NCI-H2081 (cell line): ENCODE results near the gene SLC22A3.
"Not testable (repeated sequence)": the region's sequence is repeated elsewhere in the genome, so short reads cannot be mapped to it uniquely, and the experiment has no call there.

Experiments
- DNase-seq, 2 experiments: peaks; one replicate each; lab custom pipeline; 2025; lab: John Stamatoyannopoulos, UW

Gene SLC22A3

DNA sequence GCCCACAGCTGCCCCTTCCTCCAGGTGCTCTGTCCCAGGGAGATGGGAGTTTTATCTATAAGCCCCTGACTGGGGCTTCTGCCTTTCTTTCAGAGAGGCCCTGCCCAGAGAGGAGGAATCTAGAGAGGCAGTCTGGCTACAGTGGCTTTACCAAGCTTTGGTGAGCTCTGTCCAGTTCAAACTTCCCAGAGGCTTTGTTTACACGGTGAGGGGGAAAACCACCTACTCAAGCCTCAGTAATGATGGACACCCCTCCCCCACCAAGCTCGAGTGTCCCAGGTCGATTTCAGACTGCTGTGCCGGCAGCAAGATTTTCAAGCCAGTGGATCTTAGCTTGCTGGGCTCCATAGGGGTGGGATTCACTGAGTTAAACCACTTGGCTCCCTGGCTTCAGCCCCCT lies 25.4 kb downstream of the SLC22A3 start:
- not testable (repeated sequence) for DNase-seq

DNA sequence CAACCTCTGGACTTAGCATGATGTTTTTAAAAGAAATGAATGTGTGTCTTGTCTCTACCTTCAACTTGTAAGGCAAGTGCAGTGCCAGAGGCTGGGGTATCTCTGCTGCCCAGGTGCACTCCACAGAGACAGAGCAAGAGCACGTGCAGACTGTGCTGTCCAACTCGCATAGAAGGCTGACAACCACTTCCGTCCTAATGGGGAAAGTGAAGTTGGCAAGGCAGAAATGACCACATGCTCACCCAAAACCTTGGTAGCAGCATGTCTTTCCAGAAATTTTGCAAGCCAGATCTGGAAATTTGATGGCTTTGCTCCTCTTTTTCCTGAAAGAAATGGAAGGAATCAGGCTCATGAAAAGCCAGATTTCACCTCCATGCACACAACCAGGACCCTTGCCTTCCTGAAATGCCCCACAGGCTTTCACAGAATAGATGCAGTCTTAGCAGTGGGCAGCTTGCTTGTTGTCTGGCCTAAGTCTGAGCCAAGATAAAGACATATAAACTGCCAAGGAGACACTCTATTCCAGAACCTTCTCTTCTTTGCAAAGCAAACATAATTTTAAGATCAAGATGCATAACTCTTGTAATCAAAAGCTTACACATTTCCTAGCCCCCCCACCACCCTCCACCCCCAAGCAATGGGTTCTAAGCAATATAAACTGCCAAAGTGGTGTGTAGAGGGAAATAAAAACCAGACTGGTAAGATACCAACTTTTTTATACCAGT lies 26.8 kb downstream of the SLC22A3 start:
- no peak for DNase-seq

DNA sequence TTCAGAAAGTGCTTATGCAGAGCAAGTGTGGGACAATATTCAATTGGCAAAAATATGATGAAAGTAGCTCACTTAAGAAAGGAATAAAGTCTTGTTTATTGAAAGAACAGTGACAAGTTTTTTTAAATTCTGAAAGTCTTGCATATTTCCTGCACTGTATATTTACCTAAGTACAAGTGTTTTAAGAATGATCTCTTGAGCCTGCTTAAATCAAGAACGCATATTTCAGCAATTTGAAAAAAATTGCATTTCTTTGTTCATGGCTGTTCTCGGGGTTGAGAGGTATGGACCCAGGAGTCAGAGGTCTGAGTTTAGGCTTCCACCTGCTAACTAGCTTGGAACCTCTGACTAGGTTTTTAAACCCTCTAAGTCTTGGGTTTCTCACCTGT lies 27.4 kb downstream of the SLC22A3 start:
- DNase-seq = no peak

DNA sequence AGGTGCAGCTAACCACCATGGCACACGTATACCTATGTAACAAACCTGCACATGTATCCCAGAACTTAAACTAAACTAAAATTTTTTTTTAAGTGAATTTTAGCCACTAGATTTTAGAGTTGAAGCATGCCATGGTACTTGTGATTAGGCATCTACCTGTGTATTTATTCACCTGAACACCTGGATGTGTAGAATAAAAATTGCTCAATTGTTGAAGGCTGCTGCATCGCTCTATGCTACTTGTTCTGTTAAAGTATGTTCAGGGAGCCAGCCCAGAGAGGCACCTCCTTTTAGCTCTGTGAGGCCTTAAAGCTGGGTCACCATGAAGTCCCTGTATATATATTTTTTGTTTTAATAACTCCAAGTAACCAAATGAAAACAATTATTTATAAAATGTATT lies 28.3 kb downstream of the SLC22A3 start:
- no peak for DNase-seq

DNA sequence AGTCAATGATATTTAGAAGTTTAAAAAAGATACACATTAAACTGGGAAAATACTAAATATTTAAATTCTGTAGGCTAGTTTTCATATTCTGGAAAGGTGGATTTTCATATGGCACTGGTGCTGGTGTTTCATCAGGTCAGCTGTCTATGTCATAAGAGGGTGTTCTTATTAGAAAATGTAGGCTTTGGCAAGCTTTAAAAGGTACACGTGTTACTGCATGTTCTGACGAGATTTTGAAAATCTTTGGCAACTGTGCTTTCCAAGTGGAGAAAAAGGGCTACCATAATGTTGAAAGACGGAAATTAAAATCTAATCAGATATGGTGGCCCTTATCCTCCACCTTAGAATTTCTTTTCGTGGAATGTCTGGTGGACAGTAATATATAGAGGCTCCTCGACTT lies 30.0 kb downstream of the SLC22A3 start:
- DNase-seq = no peak

GRCh38 chr6:160378882-160379281 lies 30.7 kb downstream of the SLC22A3 start:
- DNase-seq = no peak

GRCh38 chr6:160379466-160379865 lies 31.3 kb downstream of the SLC22A3 start:
- no peak for DNase-seq

DNA sequence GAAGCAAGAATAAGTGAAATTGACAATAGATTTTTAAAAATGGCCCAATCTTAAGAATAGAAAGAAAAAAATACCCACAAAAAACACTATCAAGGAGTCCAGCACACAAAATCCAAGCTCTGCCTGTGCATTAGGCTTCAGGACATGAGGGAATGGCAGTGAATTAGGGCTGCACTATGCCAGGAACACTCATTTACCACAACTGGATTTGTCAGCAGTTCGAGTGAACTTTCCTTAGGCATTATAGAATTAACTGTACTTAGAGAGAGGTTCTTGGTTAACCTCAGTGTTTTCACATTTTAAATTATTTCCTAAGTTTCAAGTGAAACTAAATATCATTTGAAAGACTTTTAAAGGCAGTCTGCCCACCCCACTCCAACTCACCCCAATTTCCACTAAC lies 34.8 kb downstream of the SLC22A3 start:
- DNase-seq = no peak

DNA sequence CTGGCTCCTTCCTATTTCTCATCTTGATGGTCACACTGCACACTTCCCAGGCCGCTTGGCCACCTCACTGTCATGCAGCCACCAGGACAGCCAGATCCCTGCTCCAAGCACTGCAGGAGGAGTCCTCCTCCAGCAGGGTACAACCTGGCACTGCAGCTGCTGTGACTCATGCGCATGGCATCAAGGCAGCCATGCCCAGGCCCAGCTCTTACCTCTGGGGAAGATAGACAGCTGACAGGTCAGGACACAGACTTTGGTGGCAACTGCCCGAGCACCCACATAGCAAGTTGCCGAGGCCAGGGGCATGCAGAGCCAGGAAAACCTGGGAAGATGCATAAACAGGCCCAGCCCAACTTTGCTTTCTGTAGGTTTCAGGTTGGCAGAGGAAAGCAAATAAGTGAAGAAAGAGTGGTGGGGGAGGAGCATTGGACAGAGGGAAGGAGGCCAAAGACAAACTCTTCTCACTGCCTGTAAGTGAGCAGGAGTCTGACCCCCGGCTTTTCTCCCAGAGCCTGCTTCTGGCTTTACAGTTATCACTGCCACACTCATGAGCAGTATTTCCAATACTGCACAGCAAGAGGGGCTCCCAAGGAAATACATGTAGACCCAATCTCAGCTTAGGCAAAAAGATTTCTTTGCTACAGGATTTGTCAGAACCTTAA lies 38.8 kb downstream of the SLC22A3 start:
- DNase-seq = no peak

DNA sequence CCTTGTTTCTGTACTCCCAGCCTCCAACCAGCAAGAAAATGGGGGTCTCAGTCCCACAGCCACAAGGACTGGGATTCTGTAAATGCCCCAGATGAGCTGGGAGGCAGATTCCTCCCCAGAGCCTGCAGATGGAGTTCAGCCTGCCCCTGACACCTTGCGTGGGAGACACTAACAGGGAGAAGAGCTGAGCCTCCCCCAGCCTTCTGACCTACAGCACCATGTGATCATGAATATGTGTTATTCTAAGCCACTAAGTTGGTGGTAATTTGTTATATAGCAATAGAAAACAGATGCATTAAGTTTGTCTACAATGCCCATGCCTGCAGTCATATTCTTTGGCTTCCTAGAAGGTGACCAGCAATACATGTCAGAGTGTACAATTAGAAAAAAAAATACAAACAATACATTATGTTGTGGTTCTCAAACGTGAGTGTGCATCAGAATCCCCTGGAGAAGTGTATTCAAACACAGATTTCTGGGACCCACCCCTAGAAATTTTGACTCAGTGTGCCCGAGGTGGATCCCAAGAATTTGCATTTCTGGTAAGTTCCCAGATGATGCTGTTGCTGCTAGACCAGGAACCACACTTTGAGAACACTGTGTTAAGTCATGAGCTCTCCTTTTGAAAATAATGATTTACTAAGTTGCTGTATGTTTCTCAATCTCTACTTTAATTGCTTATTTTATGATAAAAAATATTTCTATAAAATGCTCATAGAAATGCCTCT lies 39.9 kb downstream of the SLC22A3 start:
- no peak for DNase-seq

DNA sequence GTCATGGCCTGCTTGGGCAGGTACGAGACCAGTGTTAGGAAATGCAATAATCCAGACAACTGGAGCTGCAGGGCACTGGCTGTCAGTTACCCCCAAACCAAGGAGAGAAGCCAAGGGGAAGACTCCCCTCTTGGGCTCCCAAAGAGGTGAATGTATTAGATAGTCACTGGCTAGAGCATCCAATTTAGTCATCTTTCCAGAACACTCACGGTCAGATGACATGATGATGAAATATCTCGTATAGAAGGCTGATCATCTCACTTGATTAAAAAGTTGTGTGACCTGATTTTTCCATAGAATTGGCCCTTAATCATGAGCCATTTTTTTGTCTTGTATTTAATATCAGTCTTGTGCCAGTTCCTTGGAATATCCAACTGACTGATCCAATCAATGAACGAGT lies 40.7 kb downstream of the SLC22A3 start:
- DNase-seq = no peak

- DNase-seq = no peak
Measured at GRCh38 chr6:160391419-160392116, 43.4 kb downstream of the SLC22A3 start.

- DNase-seq = not testable (repeated sequence)
Measured at GRCh38 chr6:160393442-160393841, 45.3 kb downstream of the SLC22A3 start.

DNA sequence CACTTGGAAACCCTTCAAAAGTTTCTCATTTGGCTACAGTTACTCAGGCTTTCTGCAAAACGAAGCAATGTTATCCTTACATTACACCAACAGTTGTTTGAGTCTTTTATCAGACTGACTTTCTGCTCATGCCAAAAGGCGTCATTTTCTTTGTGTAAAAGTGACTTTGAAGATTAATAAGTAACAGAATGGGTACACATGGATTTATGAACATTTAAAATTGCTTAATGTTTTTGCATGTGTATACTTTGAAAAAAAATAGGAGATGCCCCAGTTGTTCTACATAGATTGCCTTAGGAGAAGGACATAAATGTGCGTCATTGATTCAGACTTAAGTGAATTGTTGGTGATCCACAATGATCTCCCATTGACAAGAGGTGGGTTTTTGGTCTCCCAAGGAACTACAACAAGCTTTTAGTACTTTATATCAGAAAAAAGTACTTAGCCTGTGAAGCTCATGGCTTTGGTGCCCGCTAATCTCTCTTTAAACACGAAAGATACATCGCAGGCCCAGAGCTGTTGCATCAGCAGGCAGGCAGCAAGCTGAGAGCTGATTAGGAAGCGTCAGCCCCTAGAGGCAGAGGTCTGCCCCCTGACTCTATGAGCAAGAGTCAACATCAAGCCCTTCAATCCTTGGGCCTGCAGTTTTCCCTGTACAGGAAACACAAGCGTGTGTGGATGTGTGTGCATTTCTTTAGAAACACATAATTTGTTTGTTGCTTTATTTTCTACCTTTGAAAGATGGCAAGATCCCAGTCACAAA lies 45.9 kb downstream of the SLC22A3 start:
- no peak for DNase-seq

DNA sequence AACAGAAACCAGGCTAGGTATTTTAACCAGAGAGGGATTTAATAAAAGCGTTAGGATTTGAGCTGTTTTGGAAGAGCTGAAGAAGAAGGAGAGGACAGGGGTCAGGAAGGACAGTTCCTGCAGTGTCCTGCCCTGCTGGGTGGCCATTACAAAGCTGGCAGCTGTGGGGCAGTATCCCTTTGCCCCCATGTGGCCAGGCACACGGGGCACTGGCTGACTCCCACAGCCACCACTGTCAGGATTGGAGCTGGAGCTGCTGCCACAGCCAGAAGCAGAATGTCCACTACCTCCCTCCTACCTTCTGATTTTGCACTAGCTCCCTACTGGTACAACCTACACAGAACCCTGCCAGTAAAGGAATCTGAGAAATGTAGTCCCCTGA lies 46.5 kb downstream of the SLC22A3 start:
- no peak for DNase-seq

- DNase-seq = no peak
Measured at GRCh38 chr6:160395187-160395586, 47.0 kb downstream of the SLC22A3 start.

- DNase-seq = no peak
Measured at GRCh38 chr6:160396292-160396691, 48.1 kb downstream of the SLC22A3 start.

GRCh38 chr6:160398674-160399271 lies 50.6 kb downstream of the SLC22A3 start:
- DNase-seq = no peak

GRCh38 chr6:160400446-160400845 lies 52.3 kb downstream of the SLC22A3 start:
- DNase-seq = no peak

- DNase-seq = no peak
Measured at GRCh38 chr6:160408528-160408927, 60.4 kb downstream of the SLC22A3 start.

DNA sequence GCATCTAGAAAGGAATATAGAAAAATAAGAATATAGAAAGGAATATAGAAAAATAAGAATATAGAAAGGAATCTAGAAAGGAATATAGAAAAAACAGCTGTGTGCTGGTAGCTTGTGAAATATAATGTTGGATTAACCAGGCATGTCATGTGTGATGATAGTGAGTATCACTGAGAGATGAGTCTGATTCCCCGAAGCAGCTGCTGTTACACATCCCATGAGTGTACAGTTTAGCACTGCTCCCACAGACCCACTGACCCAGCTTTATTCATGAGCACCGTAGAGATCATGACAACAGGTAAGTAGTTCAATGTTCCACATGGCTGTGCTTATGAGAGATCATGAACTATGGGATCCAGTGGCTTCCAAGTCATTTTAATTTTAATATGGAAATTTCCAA lies 64.8 kb downstream of the SLC22A3 start:
- no peak for DNase-seq
